Activated T-cell treated with anti-CD3 and anti-CD28 coated beads, Interleukin-2, amount 50 U/mL, for 24 hours (primary cell): ENCODE data around the gene PCDHGB7.
"Not testable (repeated sequence)": the region's sequence is repeated elsewhere in the genome, so short reads cannot be mapped to it uniquely, and the experiment has no call there.

Experiments
- DNase-seq: peaks from one replicate; pipeline ENCODE4 v3.0.0-alpha.2; 2020
- H3K27ac Mint-ChIP-seq: 2 replicates; pipeline ENCODE4 v1.8.0; 2020; ENCODE audit warnings: mild to moderate bottlenecking, mixed read lengths
- H3K27me3 Mint-ChIP-seq: 2 replicates; pipeline ENCODE4 v1.8.0; 2020; ENCODE audit warnings: mixed read lengths
- H3K36me3 Mint-ChIP-seq: 2 replicates; pipeline ENCODE4 v1.8.0; 2020; ENCODE audit warnings: low read depth, mixed read lengths
- H3K4me1 Mint-ChIP-seq: 2 replicates; pipeline ENCODE4 v1.8.0; 2020; ENCODE audit warnings: low read depth, mixed read lengths
- H3K4me3 Mint-ChIP-seq: 2 replicates; pipeline ENCODE4 v1.8.0; 2020; ENCODE audit warnings: mild to moderate bottlenecking, moderate library complexity, mixed read lengths
- H3K9me3 Mint-ChIP-seq: 2 replicates; pipeline ENCODE4 v1.8.0; 2020; ENCODE audit warnings: mixed read lengths

The PCDHGB7 gene

GRCh38 chr5:141417494-141418172, at the start of gene PCDHGB7:
Gene PCDHGB7 (plus strand): TSS chr5:141417677. CDS start chr5:141417860, 183 bp downstream.
- peak; percentile 54 for DNase-seq
- Mint-ChIP-seq H3K27me3 (peaks cover 89% of the 10 kb centered on the region), H3K36me3 (peaks cover 16% of the 10 kb centered on the region), H3K4me1 (peaks cover 32% of the 10 kb centered on the region), H3K9me3 (peaks cover 42% of the 10 kb centered on the region), H3K4me3 (peak within 1 kb of the TSS; percentile 71)
- not testable (repeated sequence) for H3K27ac Mint-ChIP-seq

- Mint-ChIP-seq H3K9me3 (peaks cover 36% of the 10 kb centered on the region), H3K4me3 (peak within 1 kb of the TSS; percentile 71), H3K27ac (no peak within 1 kb of the TSS), H3K36me3 (peaks cover 25% of the 10 kb centered on the region), H3K27me3 (peaks cover 93% of the 10 kb centered on the region), H3K4me1 (peaks cover 8% of the 10 kb centered on the region)
- DNase-seq, result no peak
Measured at GRCh38 chr5:141369994-141370848, 47.3 kb upstream of the PCDHGB7 start, which contains the start of gene PCDHGB3. Gene PCDHGB3 (plus strand): TSS chr5:141370242. CDS start chr5:141370395, 153 bp downstream.

GRCh38 chr5:141371572-141372475, 45.7 kb upstream of the PCDHGB7 start:
- H3K27me3 Mint-ChIP-seq, result peaks cover 90% of the 10 kb centered on the region
- H3K4me1 Mint-ChIP-seq, result peaks cover 8% of the 10 kb centered on the region
- no peak for DNase-seq
- H3K27ac Mint-ChIP-seq, result no peak overlapping the region
- H3K36me3 Mint-ChIP-seq, result peaks cover 23% of the 10 kb centered on the region
- peaks cover 35% of the 10 kb centered on the region for H3K9me3 Mint-ChIP-seq
- no peak overlapping the region for H3K4me3 Mint-ChIP-seq

- Mint-ChIP-seq H3K4me3 (peak within 1 kb of the TSS; percentile 17), H3K36me3 (peaks cover 27% of the 10 kb centered on the region)
Measured at GRCh38 chr5:141373673-141374317, 43.7 kb upstream of the PCDHGB7 start, which contains the start of gene PCDHGA6. Gene PCDHGA6 (plus strand): TSS chr5:141373891. CDS start chr5:141374084, 193 bp downstream.

GRCh38 chr5:141374627-141375026, 42.9 kb upstream of the PCDHGB7 start:
- DNase-seq, result no peak
- Mint-ChIP-seq H3K27me3 (peaks cover 78% of the 10 kb centered on the region), H3K4me1 (peaks cover 8% of the 10 kb centered on the region), H3K27ac (no peak overlapping the region), H3K36me3 (peaks cover 27% of the 10 kb centered on the region), H3K9me3 (peaks cover 37% of the 10 kb centered on the region), H3K4me3 (no peak overlapping the region)

More at GRCh38 chr5:141373673-141374317, 43.7 kb upstream of the PCDHGB7 start, which contains the start of gene PCDHGA6:
- H3K27ac Mint-ChIP-seq, result no peak within 1 kb of the TSS
- DNase-seq, result no peak
- peaks cover 8% of the 10 kb centered on the region for H3K4me1 Mint-ChIP-seq
- peaks cover 37% of the 10 kb centered on the region for H3K9me3 Mint-ChIP-seq
- H3K27me3 Mint-ChIP-seq, result peaks cover 82% of the 10 kb centered on the region

GRCh38 chr5:141375444-141376155, 41.9 kb upstream of the PCDHGB7 start:
- Mint-ChIP-seq H3K36me3 (peaks cover 21% of the 10 kb centered on the region), H3K9me3 (peaks cover 31% of the 10 kb centered on the region), H3K27me3 (peaks cover 78% of the 10 kb centered on the region)
- not testable (repeated sequence) for DNase-seq, H3K4me3 Mint-ChIP-seq, H3K4me1 Mint-ChIP-seq, H3K27ac Mint-ChIP-seq

- Mint-ChIP-seq H3K27ac (no peak within 1 kb of the TSS), H3K27me3 (peaks cover 76% of the 10 kb centered on the region), H3K4me1 (no peaks in the 10 kb centered on the region)
Measured at GRCh38 chr5:141382469-141383294, 34.8 kb upstream of the PCDHGB7 start, which contains the start of gene PCDHGA7. Gene PCDHGA7 (plus strand): TSS chr5:141382742. CDS start chr5:141382900, 158 bp downstream.

GRCh38 chr5:141383345-141383744, 34.1 kb upstream of the PCDHGB7 start:
- DNase-seq, result no peak
- H3K27ac Mint-ChIP-seq, result no peak overlapping the region
- no peak overlapping the region for H3K4me3 Mint-ChIP-seq
- H3K27me3 Mint-ChIP-seq, result peaks cover 79% of the 10 kb centered on the region
- H3K9me3 Mint-ChIP-seq, result peaks cover 35% of the 10 kb centered on the region
- H3K36me3 Mint-ChIP-seq, result peaks cover 9% of the 10 kb centered on the region
- no peaks in the 10 kb centered on the region for H3K4me1 Mint-ChIP-seq

More at GRCh38 chr5:141382469-141383294, 34.8 kb upstream of the PCDHGB7 start, which contains the start of gene PCDHGA7:
- peaks cover 33% of the 10 kb centered on the region for H3K9me3 Mint-ChIP-seq
- peak within 1 kb of the TSS; percentile 49 for H3K4me3 Mint-ChIP-seq
- peaks cover 7% of the 10 kb centered on the region for H3K36me3 Mint-ChIP-seq
- no peak for DNase-seq

- Mint-ChIP-seq H3K9me3 (peaks cover 46% of the 10 kb centered on the region), H3K27me3 (peaks cover 88% of the 10 kb centered on the region), H3K4me1 (no peaks in the 10 kb centered on the region), H3K27ac (no peak overlapping the region), H3K4me3 (no peak overlapping the region), H3K36me3 (peaks cover 13% of the 10 kb centered on the region)
- DNase-seq, result no peak
Measured at GRCh38 chr5:141384471-141385267, 32.8 kb upstream of the PCDHGB7 start.

GRCh38 chr5:141387557-141388311, 29.7 kb upstream of the PCDHGB7 start, which contains the start of gene PCDHGB4:
Gene PCDHGB4 (plus strand): TSS chr5:141387698. CDS start chr5:141387885, 187 bp downstream.
- Mint-ChIP-seq H3K4me3 (peak within 1 kb of the TSS; percentile 51), H3K36me3 (peaks cover 14% of the 10 kb centered on the region), H3K27me3 (peaks cover 89% of the 10 kb centered on the region), H3K9me3 (peaks cover 54% of the 10 kb centered on the region)
- not testable (repeated sequence) for H3K27ac Mint-ChIP-seq, H3K4me1 Mint-ChIP-seq, DNase-seq

GRCh38 chr5:141388661-141389060, 28.8 kb upstream of the PCDHGB7 start:
- Mint-ChIP-seq H3K4me1 (peaks cover 2% of the 10 kb centered on the region), H3K36me3 (peaks cover 16% of the 10 kb centered on the region), H3K27ac (no peak overlapping the region), H3K9me3 (peaks cover 56% of the 10 kb centered on the region), H3K4me3 (no peak overlapping the region), H3K27me3 (peaks cover 89% of the 10 kb centered on the region)
- DNase-seq, result no peak
